ENCODE results near the gene SLC35G3. TPM values are rescaled to one million over a fixed set of nuclear protein-coding genes. Genes with fewer than 3 reads are reported as not detected.
"Not testable (repeated sequence)": the region's sequence is repeated elsewhere in the genome, so short reads cannot be mapped to it uniquely, and the experiment has no call there.

The SLC35G3 gene
- polyA plus RNA-seq, 1 donor (not counting 4 experiments of a cell fraction or from before 2014, with no cell fraction given): not detected

DNA sequence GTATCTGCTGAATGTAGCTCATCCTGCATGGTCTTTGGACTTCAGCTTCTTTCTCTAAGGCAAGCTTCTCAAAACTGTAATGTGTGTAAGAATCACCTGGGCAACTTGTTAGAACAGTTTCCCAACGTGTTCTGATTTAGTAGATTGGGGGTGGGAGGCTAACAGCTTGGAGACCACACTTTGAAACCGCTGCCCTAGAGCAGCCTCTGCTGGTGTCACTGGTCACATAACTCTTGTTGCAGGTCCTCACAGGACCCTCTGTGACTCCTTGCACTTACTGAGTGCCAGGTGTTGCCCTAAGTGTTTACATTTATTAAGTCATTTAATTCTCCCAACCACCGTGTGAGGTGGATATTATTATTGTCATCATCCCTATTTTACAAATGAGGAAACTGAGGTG, 9.9 kb downstream of the SLC35G3 start:
- FAIRE-seq: no peak
- no peak for TF ChIP-seq EZH2 (IDR thresholded peaks at IDR 0.05; ENCODE audit: low read length)
- TF ChIP-seq, protein P1, sequence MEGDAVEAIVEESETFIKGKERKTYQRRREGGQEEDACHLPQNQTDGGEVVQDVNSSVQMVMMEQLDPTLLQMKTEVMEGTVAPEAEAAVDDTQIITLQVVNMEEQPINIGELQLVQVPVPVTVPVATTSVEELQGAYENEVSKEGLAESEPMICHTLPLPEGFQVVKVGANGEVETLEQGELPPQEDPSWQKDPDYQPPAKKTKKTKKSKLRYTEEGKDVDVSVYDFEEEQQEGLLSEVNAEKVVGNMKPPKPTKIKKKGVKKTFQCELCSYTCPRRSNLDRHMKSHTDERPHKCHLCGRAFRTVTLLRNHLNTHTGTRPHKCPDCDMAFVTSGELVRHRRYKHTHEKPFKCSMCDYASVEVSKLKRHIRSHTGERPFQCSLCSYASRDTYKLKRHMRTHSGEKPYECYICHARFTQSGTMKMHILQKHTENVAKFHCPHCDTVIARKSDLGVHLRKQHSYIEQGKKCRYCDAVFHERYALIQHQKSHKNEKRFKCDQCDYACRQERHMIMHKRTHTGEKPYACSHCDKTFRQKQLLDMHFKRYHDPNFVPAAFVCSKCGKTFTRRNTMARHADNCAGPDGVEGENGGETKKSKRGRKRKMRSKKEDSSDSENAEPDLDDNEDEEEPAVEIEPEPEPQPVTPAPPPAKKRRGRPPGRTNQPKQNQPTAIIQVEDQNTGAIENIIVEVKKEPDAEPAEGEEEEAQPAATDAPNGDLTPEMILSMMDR (optimal IDR thresholded peaks at IDR 0.05 in 1 of 3, IDR thresholded peaks at IDR 0.05 in 1 of 3, conservative IDR thresholded peaks at IDR 0.05 in 1 of 3; ENCODE audit: extremely low read depth in 1 of 3, insufficient read depth in 2 of 3, low read length in 3 of 3): peak in 1 of 3 experiments; percentile 7
- Histone ChIP-seq H3K27ac (ENCODE audit: control insufficient read depth, insufficient read depth, low read length) (no peak overlapping the region), H3K4me3 (ENCODE audit: control insufficient read depth in 2 of 3, extremely low read depth in 1 of 3, insufficient read depth in 2 of 3, low read depth in 1 of 3, low read length in 3 of 3) (no peak overlapping the region), H3K9me3 (ENCODE audit: control insufficient read depth, low read depth, low read length) (no peaks in the 10 kb centered on the region), H3K9me1 (ENCODE audit: control insufficient read depth, extremely low read depth, insufficient read depth, low read length) (no peaks in the 10 kb centered on the region), H3K4me2 (ENCODE audit: control insufficient read depth, extremely low read depth, insufficient read depth, low read depth, low read length) (no peak overlapping the region), H3K36me3 (ENCODE audit: control insufficient read depth in 2 of 2, extremely low read depth in 1 of 2, insufficient read depth in 2 of 2, low read length in 2 of 2) (no peaks in the 10 kb centered on the region), H3K9ac (ENCODE audit: control insufficient read depth, extremely low read depth, insufficient read depth, low read length) (no peak overlapping the region), H4K20me1 (ENCODE audit: control insufficient read depth, extremely low read depth, insufficient read depth, low read length) (no peaks in the 10 kb centered on the region), H3K79me2 (ENCODE audit: control insufficient read depth, insufficient read depth, low read length) (no peaks in the 10 kb centered on the region), H3K4me1 (ENCODE audit: control insufficient read depth, extremely low read depth, insufficient read depth, low read length) (peaks cover 15% of the 10 kb centered on the region), H3K27me3 (ENCODE audit: control insufficient read depth, extremely low read depth, insufficient read depth, low read length) (no peaks in the 10 kb centered on the region), H2AFZ (ENCODE audit: control insufficient read depth, low read length) (no peak overlapping the region)
- dilution Hi-C loops (cut with MboI; ENCODE audit: extremely low pct_ligation_motif_present, low sequenced_read_pairs): no loop called here
- DNase-seq (ENCODE audit: low read depth, low spot score): no peak

DNA sequence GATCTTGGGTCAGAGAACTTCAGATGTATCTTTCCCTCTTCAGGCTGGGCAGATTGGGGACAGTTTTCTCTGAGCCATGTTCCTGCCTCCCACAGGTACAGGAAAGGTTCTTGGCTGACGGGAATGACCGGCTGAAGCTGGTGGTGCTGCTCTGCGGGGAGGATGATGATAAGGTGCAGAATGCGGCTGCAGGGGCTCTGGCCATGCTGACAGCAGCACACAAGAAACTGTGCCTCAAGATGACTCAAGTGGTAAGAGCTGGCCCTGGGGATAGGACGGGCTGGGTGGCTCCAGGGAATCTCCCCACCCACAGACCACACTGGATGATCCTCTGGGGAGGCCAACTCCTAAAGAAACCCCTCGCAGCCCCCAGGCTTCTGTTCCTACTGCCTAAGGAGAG, 10.9 kb downstream of the SLC35G3 start:
- Histone ChIP-seq H4K20me1 (ENCODE audit: control insufficient read depth, extremely low read depth, insufficient read depth, low read length) (no peaks in the 10 kb centered on the region), H3K27ac (ENCODE audit: control insufficient read depth, insufficient read depth, low read length) (no peak overlapping the region), H3K4me1 (ENCODE audit: control insufficient read depth, extremely low read depth, insufficient read depth, low read length) (peaks cover 10% of the 10 kb centered on the region), H3K79me2 (ENCODE audit: control insufficient read depth, insufficient read depth, low read length) (no peaks in the 10 kb centered on the region), H3K9me1 (ENCODE audit: control insufficient read depth, extremely low read depth, insufficient read depth, low read length) (no peaks in the 10 kb centered on the region), H3K27me3 (ENCODE audit: control insufficient read depth, extremely low read depth, insufficient read depth, low read length) (no peaks in the 10 kb centered on the region), H3K4me3 (ENCODE audit: control insufficient read depth in 2 of 3, extremely low read depth in 1 of 3, insufficient read depth in 2 of 3, low read depth in 1 of 3, low read length in 3 of 3) (no peak overlapping the region), H3K9ac (ENCODE audit: control insufficient read depth, extremely low read depth, insufficient read depth, low read length) (no peak overlapping the region), H3K36me3 (ENCODE audit: control insufficient read depth in 2 of 2, extremely low read depth in 1 of 2, insufficient read depth in 2 of 2, low read length in 2 of 2) (no peaks in the 10 kb centered on the region), H3K4me2 (ENCODE audit: control insufficient read depth, extremely low read depth, insufficient read depth, low read depth, low read length) (no peak overlapping the region), H2AFZ (ENCODE audit: control insufficient read depth, low read length) (no peak overlapping the region), H3K9me3 (ENCODE audit: control insufficient read depth, low read depth, low read length) (no peaks in the 10 kb centered on the region)
- no peak for TF ChIP-seq EZH2 (IDR thresholded peaks at IDR 0.05; ENCODE audit: low read length)
- TF ChIP-seq, protein P1 (optimal IDR thresholded peaks at IDR 0.05 in 1 of 3, IDR thresholded peaks at IDR 0.05 in 1 of 3, conservative IDR thresholded peaks at IDR 0.05 in 1 of 3; ENCODE audit: extremely low read depth in 1 of 3, insufficient read depth in 2 of 3, low read length in 3 of 3): no peak
- no peak for FAIRE-seq
- no peak for DNase-seq (ENCODE audit: low read depth, low spot score)
- dilution Hi-C loops (cut with MboI; ENCODE audit: extremely low pct_ligation_motif_present, low sequenced_read_pairs): no loop called here

DNA sequence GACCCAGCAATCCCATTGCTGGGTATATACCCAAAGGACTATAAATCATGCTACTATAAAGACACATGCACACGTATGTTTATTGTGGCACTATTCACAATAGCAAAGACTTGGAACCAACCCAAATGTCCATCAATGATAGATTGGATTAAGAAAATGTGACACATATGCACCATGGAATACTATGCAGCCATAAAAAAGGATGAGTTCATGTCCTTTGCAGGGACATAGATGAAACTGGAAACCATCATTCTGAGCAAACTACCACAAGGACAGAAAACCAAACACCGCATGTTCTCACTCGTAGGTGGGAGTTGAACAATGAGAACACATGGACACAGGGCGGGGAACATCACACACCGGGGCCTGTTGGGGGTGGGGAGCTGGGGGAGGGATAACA, 14.8 kb downstream of the SLC35G3 start:
- H4K20me1 ChIP-seq (ENCODE audit: control insufficient read depth, extremely low read depth, insufficient read depth, low read length); H2AFZ ChIP-seq (ENCODE audit: control insufficient read depth, low read length); FAIRE-seq; H3K9ac ChIP-seq (ENCODE audit: control insufficient read depth, extremely low read depth, insufficient read depth, low read length); dilution Hi-C loops (cut with MboI; ENCODE audit: extremely low pct_ligation_motif_present, low sequenced_read_pairs); H3K36me3 ChIP-seq (ENCODE audit: control insufficient read depth in 2 of 2, extremely low read depth in 1 of 2, insufficient read depth in 2 of 2, low read length in 2 of 2); H3K79me2 ChIP-seq (ENCODE audit: control insufficient read depth, insufficient read depth, low read length); H3K27ac ChIP-seq (ENCODE audit: control insufficient read depth, insufficient read depth, low read length); H3K4me2 ChIP-seq (ENCODE audit: control insufficient read depth, extremely low read depth, insufficient read depth, low read depth, low read length); H3K27me3 ChIP-seq (ENCODE audit: control insufficient read depth, extremely low read depth, insufficient read depth, low read length); H3K9me1 ChIP-seq (ENCODE audit: control insufficient read depth, extremely low read depth, insufficient read depth, low read length); H3K4me1 ChIP-seq (ENCODE audit: control insufficient read depth, extremely low read depth, insufficient read depth, low read length); H3K4me3 ChIP-seq (ENCODE audit: control insufficient read depth in 2 of 3, extremely low read depth in 1 of 3, insufficient read depth in 2 of 3, low read depth in 1 of 3, low read length in 3 of 3); H3K9me3 ChIP-seq (ENCODE audit: control insufficient read depth, low read depth, low read length); DNase-seq (ENCODE audit: low read depth, low spot score): not testable (repeated sequence)

Data from keratinocyte (primary cell).